ENCODE data around the gene SMG6.

SMG6 gene

GRCh38 chr17:2243953-2244352, 59.6 kb downstream of the SMG6 start:
- no peak for TF ChIP-seq CTCF (IDR thresholded peaks at IDR 0.05; ENCODE audit: borderline replicate concordance, control extremely low read depth, extremely low read depth, insufficient read depth, missing control alignments)
- in situ Hi-C loops (cut with MboI; ENCODE audit: low sequenced_read_pairs, unreplicated experiment) = loop anchor here (5.0 kb wide), 1 partner anchor 172 kb away; no protein-coding TSS in a partner anchor
- DNase-seq (ENCODE audit: low spot score) = no peak

GRCh38 chr17:2241823-2242222, 61.8 kb downstream of the SMG6 start:
- no peak for DNase-seq (ENCODE audit: low spot score)
- no peak for TF ChIP-seq CTCF (IDR thresholded peaks at IDR 0.05; ENCODE audit: borderline replicate concordance, control extremely low read depth, extremely low read depth, insufficient read depth, missing control alignments)
- in situ Hi-C loops (cut with MboI; ENCODE audit: low sequenced_read_pairs, unreplicated experiment) = loop anchor here (5.0 kb wide), 1 partner anchor 170 kb away; no protein-coding TSS in a partner anchor

- in situ Hi-C loops (cut with MboI; ENCODE audit: low sequenced_read_pairs, unreplicated experiment) = loop anchor here (5.0 kb wide), 1 partner anchor 168 kb away; no protein-coding TSS in a partner anchor
- TF ChIP-seq CTCF (IDR thresholded peaks at IDR 0.05; ENCODE audit: borderline replicate concordance, control extremely low read depth, extremely low read depth, insufficient read depth, missing control alignments) = no peak
These were observed 63.0 kb downstream of the SMG6 start for GRCh38 chr17:2240541-2240940.

GRCh38 chr17:2239882-2240430, 63.6 kb downstream of the SMG6 start:
- no peak for TF ChIP-seq CTCF (IDR thresholded peaks at IDR 0.05; ENCODE audit: borderline replicate concordance, control extremely low read depth, extremely low read depth, insufficient read depth, missing control alignments)
- peak; percentile 62 for DNase-seq (ENCODE audit: low spot score)
- in situ Hi-C loops (cut with MboI; ENCODE audit: low sequenced_read_pairs, unreplicated experiment) = loop anchor here (5.0 kb wide), 1 partner anchor 168 kb away; no protein-coding TSS in a partner anchor

More at GRCh38 chr17:2240541-2240940, 63.0 kb downstream of the SMG6 start:
- no peak for DNase-seq (ENCODE audit: low spot score)

GRCh38 chr17:2239170-2239551, 64.4 kb downstream of the SMG6 start:
- TF ChIP-seq CTCF (IDR thresholded peaks at IDR 0.05; ENCODE audit: borderline replicate concordance, control extremely low read depth, extremely low read depth, insufficient read depth, missing control alignments) = no peak
- DNase-seq (ENCODE audit: low spot score) = no peak
- in situ Hi-C loops (cut with MboI; ENCODE audit: low sequenced_read_pairs, unreplicated experiment) = no loop called here

- peak; percentile 68 for DNase-seq (ENCODE audit: low spot score)
- no peak for TF ChIP-seq CTCF (IDR thresholded peaks at IDR 0.05; ENCODE audit: borderline replicate concordance, control extremely low read depth, extremely low read depth, insufficient read depth, missing control alignments)
- in situ Hi-C loops (cut with MboI; ENCODE audit: low sequenced_read_pairs, unreplicated experiment) = no loop called here
These were observed 65.0 kb downstream of the SMG6 start for GRCh38 chr17:2238432-2239169.

All from GM13976 (cell line).